ENCODE data around the gene GSTA2. TPM values are rescaled to one million over a fixed set of nuclear protein-coding genes. Genes with fewer than 3 reads are reported as not detected.
"Not testable (repeated sequence)": the region's sequence is repeated elsewhere in the genome, so short reads cannot be mapped to it uniquely, and the experiment has no call there.

The GSTA2 gene
- polyA plus RNA-seq, 6 donors from 2014 or later, result not detected

DNA sequence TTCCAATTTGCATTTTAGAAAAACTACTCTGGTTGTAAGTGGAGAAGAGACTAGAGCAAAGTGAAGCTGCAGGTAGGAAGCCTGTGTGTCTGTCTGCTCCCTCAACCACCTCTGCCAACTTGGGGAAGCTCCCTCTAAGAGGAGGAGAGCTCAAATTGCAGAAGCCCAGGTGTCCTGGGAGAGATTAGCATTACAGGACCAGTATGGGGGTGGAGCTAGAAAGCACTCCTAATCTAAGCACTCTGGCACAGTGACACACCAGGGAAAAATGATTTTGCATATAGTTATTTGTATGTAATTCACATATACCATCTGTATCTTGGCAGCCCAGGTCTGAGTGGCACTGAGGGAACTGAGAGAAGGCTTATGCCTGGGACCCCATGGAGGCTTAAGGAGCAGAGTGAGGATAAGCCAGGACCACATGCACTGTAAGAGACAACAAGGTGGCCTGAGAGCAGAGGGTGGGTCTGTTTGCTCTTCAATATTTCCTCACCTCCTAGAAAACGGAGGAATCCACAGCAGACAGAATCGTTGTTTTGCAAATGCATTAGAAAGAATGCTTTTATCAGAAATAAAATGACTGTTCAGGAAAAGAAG is 13.6 kb downstream of the GSTA2 start:
- H3K4me3 Mint-ChIP-seq, result no peak overlapping the region
- ATAC-seq (ENCODE audit: low read depth in 2 of 2) (no peak), DNase-seq (no peak)
- peaks cover 11 to 23% (median 17%) of the 10 kb centered on the region in 3 donors for H3K27me3 Mint-ChIP-seq
- H3K4me1 Mint-ChIP-seq, result no peaks in the 10 kb centered on the region
- H3K9me3 Mint-ChIP-seq, result peaks cover 3 to 14% (median 7%) of the 10 kb centered on the region in 7 donors
- no peaks in the 10 kb centered on the region for H3K36me3 Mint-ChIP-seq
- peak overlapping the region in 1 of 6 donors; percentile 39 for H3K27ac Mint-ChIP-seq

DNA sequence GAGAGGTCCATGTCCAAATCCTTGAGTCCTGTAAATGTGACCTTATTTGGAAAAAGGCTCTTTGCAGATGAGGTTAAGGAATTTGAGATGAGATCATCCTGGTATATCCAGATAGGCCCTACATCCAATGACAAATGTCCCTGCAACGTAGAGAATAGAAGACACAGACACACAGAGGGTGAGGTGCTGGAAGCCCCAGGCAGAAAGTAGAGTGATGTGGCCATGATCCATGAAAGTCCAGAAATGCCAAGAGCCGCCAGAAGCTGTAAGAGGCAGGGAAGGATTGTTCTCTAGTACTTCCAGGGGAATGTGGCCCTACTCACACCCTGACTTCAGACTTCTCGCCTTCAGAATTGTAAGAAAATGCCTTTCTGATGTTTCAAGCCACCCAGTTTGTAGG is 16.0 kb downstream of the GSTA2 start:
- H3K4me3 Mint-ChIP-seq; H3K36me3 Mint-ChIP-seq; DNase-seq; H3K4me1 Mint-ChIP-seq; H3K27ac Mint-ChIP-seq; ATAC-seq (ENCODE audit: low read depth in 2 of 2): not testable (repeated sequence)
- peaks cover 20 to 36% (median 27%) of the 10 kb centered on the region in 3 donors for H3K27me3 Mint-ChIP-seq
- H3K9me3 Mint-ChIP-seq, result peaks cover 3 to 12% (median 7%) of the 10 kb centered on the region in 7 donors

DNA sequence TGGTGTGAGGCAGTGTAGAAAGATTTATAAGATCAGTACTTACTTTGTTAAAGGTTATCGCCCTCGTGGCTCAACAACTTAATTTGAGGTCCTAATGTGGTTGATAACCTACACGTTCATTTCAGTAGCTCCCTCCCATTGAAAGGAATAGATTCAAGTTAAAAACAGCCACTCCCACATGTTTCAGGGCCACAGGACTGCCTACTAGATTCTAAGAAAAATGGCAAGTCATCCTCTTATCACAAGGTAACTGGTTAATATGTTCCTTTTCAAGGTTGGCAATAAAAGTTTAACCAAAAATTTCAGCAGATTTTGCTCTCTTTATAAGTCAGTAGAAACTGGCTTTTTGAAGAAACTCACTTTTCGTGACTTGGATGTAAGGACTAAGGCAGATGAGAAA is 17.1 kb downstream of the GSTA2 start:
- Mint-ChIP-seq H3K4me3 (no peak overlapping the region), H3K36me3 (no peaks in the 10 kb centered on the region), H3K4me1 (no peaks in the 10 kb centered on the region), H3K27ac (no peak overlapping the region), H3K27me3 (peaks cover 19 to 32% (median 22%) of the 10 kb centered on the region in 3 donors), H3K9me3 (peaks cover 3 to 14% (median 5%) of the 10 kb centered on the region in 7 donors)
- DNase-seq, result no peak
- ATAC-seq (ENCODE audit: low read depth in 2 of 2), result no peak

DNA sequence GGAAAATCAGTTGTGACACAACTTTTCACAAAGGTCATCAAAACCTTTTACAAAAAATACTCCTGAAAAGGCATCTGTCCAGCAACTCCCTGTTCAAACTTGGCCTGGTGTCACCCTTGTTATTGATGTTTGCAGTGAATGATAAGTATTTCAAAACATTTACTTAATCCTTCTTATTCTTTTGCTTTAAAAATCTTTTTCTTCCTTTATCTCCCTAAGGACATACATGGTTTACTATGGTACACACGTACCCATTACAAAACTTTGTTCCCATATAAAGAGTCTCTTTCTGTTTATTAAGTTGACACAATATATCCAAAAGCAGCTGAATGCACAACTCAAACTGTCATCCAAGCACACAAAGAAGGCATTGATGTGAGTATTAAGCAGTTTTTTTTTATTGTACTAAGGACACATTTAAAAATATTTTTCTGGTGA is 17.5 kb downstream of the GSTA2 start:
- ATAC-seq (ENCODE audit: low read depth in 2 of 2), result no peak
- peaks cover under 1 to 15% (median 3%) of the 10 kb centered on the region in 7 donors for H3K9me3 Mint-ChIP-seq
- peaks cover 15 to 34% (median 22%) of the 10 kb centered on the region in 3 donors for H3K27me3 Mint-ChIP-seq
- H3K4me1 Mint-ChIP-seq, result no peaks in the 10 kb centered on the region
- no peak overlapping the region for H3K4me3 Mint-ChIP-seq
- H3K36me3 Mint-ChIP-seq, result peaks cover 0 to 2% of the 10 kb centered on the region in 2 donors
- no peak for DNase-seq
- peak overlapping the region in 1 of 6 donors; percentile 51 for H3K27ac Mint-ChIP-seq

DNA sequence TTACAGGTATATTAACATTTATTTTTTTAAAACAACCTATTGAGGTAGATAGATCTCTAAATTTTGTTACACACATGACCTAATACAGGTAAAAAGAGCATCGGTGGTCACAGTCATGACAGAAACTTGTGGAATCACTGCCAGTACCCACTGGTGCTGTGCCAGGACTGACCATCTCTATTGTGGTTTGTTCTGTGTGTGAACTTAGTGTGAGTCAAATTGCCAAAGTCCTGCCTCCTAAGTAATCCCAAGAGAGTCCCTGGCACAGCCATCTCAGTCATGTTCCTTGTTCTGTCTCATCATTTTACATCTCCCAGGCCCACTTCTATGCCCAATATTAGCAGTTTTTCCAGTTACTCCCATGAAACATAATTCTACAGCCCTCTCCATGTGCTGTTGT is 21.4 kb downstream of the GSTA2 start:
- Mint-ChIP-seq H3K4me3 (no peak overlapping the region), H3K4me1 (no peaks in the 10 kb centered on the region), H3K9me3 (peaks cover 4 to 24% (median 11%) of the 10 kb centered on the region in 7 donors), H3K27me3 (peaks cover 16 to 45% (median 26%) of the 10 kb centered on the region in 3 donors), H3K36me3 (peaks cover 0 to 15% of the 10 kb centered on the region in 2 donors), H3K27ac (no peak overlapping the region)
- DNase-seq, result no peak
- no peak for ATAC-seq (ENCODE audit: low read depth in 2 of 2)

DNA sequence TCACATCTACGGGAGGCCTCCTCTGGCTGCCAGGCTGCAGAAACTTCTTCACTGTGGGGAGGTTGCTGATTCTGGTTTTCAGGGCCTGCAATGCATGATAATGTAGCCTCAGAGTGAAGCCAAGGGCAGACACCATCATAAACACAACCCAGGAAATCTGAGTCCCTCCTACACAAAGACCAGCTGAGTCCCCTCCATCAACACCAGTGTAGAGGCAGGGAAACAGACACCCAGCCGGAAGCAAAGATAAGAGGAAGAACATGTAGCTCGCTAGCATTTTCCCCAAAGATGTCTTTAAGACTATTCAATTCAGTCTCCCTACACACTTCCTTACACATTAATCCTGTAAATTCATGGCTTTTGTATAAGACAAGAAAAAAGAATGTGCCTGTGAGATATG is 23.6 kb downstream of the GSTA2 start:
- no peak for DNase-seq
- peaks cover 4 to 24% (median 11%) of the 10 kb centered on the region in 7 donors for H3K9me3 Mint-ChIP-seq
- peaks cover 6 to 40% (median 27%) of the 10 kb centered on the region in 3 donors for H3K27me3 Mint-ChIP-seq
- no peak overlapping the region for H3K27ac Mint-ChIP-seq
- no peaks in the 10 kb centered on the region for H3K4me1 Mint-ChIP-seq
- no peak overlapping the region for H3K4me3 Mint-ChIP-seq
- no peak for ATAC-seq (ENCODE audit: low read depth in 2 of 2)
- H3K36me3 Mint-ChIP-seq, result peaks cover 0 to 15% of the 10 kb centered on the region in 2 donors

DNA sequence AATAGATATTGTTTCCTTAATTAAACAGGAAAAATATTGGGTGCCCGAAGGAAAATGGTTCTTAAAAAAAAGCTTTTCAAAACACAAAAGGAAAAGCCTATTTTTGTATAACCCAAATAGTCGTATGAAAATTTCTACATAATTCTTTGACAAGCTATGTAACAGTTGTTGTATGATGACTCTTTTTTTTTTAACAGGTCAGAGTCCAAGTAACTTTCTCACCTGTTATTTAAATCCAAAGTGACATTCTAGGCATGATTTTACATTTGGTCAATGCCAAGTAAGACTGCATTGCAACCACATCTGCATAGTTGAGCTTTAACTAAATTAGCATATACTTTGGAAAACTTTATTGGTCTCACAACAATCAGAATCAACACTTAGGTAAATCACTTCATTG is 24.1 kb downstream of the GSTA2 start:
- H3K4me1 Mint-ChIP-seq, result no peaks in the 10 kb centered on the region
- H3K9me3 Mint-ChIP-seq, result peaks cover 4 to 24% (median 11%) of the 10 kb centered on the region in 7 donors
- no peak overlapping the region for H3K27ac Mint-ChIP-seq

DNA sequence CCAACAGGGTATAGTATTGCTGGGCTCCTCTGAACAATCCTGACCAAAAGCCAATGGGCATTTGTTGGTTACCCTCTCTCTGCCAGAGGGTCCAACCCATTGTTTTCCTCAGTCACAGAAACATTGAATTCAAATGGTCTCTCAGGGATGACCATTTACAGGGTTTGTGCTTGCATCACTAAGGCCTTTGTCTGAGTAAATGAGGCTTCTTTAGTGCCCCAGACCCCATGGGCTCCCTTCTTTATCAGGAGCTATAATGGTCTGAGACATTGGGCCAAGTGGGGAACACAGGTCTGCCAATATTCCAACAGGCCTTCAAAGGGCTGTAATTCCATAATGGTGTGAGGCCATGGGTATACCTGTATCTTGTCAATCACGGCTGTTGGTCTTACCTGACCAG is 27.1 kb downstream of the GSTA2 start:
- Mint-ChIP-seq H3K27me3 (peaks cover 0 to 24% (median 12%) of the 10 kb centered on the region in 3 donors), H3K9me3 (peaks cover 4 to 16% (median 11%) of the 10 kb centered on the region in 7 donors), H3K36me3 (peaks cover 0 to 15% of the 10 kb centered on the region in 2 donors), H3K4me1 (no peaks in the 10 kb centered on the region), H3K4me3 (no peak overlapping the region), H3K27ac (no peak overlapping the region)
- ATAC-seq (ENCODE audit: low read depth in 2 of 2) (no peak), DNase-seq (no peak)

More for the DNA sequence above, 24.1 kb downstream of the GSTA2 start:
- no peak overlapping the region for H3K4me3 Mint-ChIP-seq
- ATAC-seq (ENCODE audit: low read depth in 2 of 2) (no peak), DNase-seq (no peak)
- peaks cover 0 to 15% of the 10 kb centered on the region in 2 donors for H3K36me3 Mint-ChIP-seq
- peaks cover under 1 to 40% (median 27%) of the 10 kb centered on the region in 3 donors for H3K27me3 Mint-ChIP-seq

DNA sequence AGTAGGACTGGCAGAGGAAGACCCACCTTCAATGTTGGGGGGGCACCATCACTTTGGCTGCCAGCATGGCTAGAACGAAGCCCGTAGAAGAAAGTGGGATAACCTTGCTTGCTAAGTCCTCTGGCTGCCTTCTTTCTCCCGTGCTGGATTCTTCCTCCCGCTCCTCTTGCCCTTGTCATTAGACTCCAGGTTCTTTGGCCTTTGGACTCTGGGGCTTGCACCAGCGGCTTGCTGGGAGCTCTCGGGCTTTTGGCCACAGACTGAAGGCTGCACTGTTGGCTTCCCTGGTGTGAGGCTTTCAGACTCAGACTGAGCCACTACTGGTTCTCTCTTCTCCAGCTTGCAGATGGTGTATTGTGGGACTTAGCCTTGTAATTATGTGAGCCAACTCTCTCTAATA is 28.2 kb downstream of the GSTA2 start:
- H3K36me3 Mint-ChIP-seq, result peaks cover 0 to 6% of the 10 kb centered on the region in 2 donors
- peaks cover 0 to 15% (median 7%) of the 10 kb centered on the region in 3 donors for H3K27me3 Mint-ChIP-seq
- DNase-seq (no peak), ATAC-seq (ENCODE audit: low read depth in 2 of 2) (no peak)
- no peak overlapping the region for H3K4me3 Mint-ChIP-seq
- peaks cover 0 to 7% (median 3%) of the 10 kb centered on the region in 7 donors for H3K9me3 Mint-ChIP-seq
- no peak overlapping the region for H3K27ac Mint-ChIP-seq
- no peaks in the 10 kb centered on the region for H3K4me1 Mint-ChIP-seq

GRCh38 chr6:52734072-52734471 is 29.2 kb downstream of the GSTA2 start:
- H3K27ac Mint-ChIP-seq, result no peak overlapping the region
- H3K4me3 Mint-ChIP-seq, result no peak overlapping the region
- peaks cover 0 to 15% (median 7%) of the 10 kb centered on the region in 3 donors for H3K27me3 Mint-ChIP-seq
- no peaks in the 10 kb centered on the region for H3K4me1 Mint-ChIP-seq
- H3K36me3 Mint-ChIP-seq, result no peaks in the 10 kb centered on the region
- DNase-seq (no peak), ATAC-seq (ENCODE audit: low read depth in 2 of 2) (no peak)
- no peaks in the 10 kb centered on the region for H3K9me3 Mint-ChIP-seq

GRCh38 chr6:52733172-52733571 is 30.1 kb downstream of the GSTA2 start:
- no peak overlapping the region for H3K4me3 Mint-ChIP-seq
- no peaks in the 10 kb centered on the region for H3K9me3 Mint-ChIP-seq
- H3K4me1 Mint-ChIP-seq, result no peaks in the 10 kb centered on the region
- no peak overlapping the region for H3K27ac Mint-ChIP-seq
- no peaks in the 10 kb centered on the region for H3K36me3 Mint-ChIP-seq
- peaks cover 0 to 12% (median 7%) of the 10 kb centered on the region in 3 donors for H3K27me3 Mint-ChIP-seq
- ATAC-seq (ENCODE audit: low read depth in 2 of 2), result no peak
- no peak for DNase-seq

- no peak overlapping the region for H3K27ac Mint-ChIP-seq
Measured at GRCh38 chr6:52731719-52732118, 31.6 kb downstream of the GSTA2 start.

GRCh38 chr6:52729576-52729975 is 33.7 kb downstream of the GSTA2 start:
- peaks cover 0 to 1% (median 0%) of the 10 kb centered on the region in 7 donors for H3K9me3 Mint-ChIP-seq
- H3K27ac Mint-ChIP-seq, result no peak overlapping the region
- H3K4me1 Mint-ChIP-seq, result peaks cover 4 to 5% (median 4%) of the 10 kb centered on the region in 3 donors
- no peak overlapping the region for H3K4me3 Mint-ChIP-seq
- no peaks in the 10 kb centered on the region for H3K36me3 Mint-ChIP-seq
- ATAC-seq (ENCODE audit: low read depth in 2 of 2) (no peak), DNase-seq (no peak)
- H3K27me3 Mint-ChIP-seq, result peaks cover 0 to 8% (median 0%) of the 10 kb centered on the region in 3 donors

More at GRCh38 chr6:52731719-52732118, 31.6 kb downstream of the GSTA2 start:
- no peak for ATAC-seq (ENCODE audit: low read depth in 2 of 2)
- DNase-seq, result no peak
- no peaks in the 10 kb centered on the region for H3K36me3 Mint-ChIP-seq
- H3K27me3 Mint-ChIP-seq, result peaks cover 0 to 8% (median 0%) of the 10 kb centered on the region in 3 donors
- H3K4me1 Mint-ChIP-seq, result no peaks in the 10 kb centered on the region
- H3K9me3 Mint-ChIP-seq, result no peaks in the 10 kb centered on the region
- no peak overlapping the region for H3K4me3 Mint-ChIP-seq

DNA sequence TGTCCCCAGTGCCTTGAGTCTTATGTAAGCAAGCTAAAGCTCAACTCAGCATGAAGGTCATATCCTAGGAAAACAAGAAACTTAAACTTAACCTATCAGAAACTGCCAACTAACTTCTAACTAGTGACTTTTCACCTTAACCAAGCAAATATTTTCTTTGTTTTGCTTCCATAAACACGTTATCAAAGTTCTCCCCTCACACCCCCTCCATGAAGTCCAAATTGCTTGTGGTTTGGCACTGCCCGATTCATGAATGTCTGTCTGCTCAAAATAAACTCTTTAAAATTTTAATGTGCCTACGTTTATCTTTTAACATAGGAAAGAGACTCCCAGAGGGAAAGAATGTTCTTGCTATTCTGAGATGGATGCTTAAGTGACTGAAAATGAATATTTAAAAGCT is 34.9 kb downstream of the GSTA2 start:
- no peak overlapping the region for H3K4me3 Mint-ChIP-seq
- H3K9me3 Mint-ChIP-seq, result peaks cover 0 to 1% (median 0%) of the 10 kb centered on the region in 7 donors
- H3K27me3 Mint-ChIP-seq, result no peaks in the 10 kb centered on the region
- H3K4me1 Mint-ChIP-seq, result peaks cover 4 to 7% (median 5%) of the 10 kb centered on the region in 3 donors
- no peak overlapping the region for H3K27ac Mint-ChIP-seq
- DNase-seq (no peak), ATAC-seq (ENCODE audit: low read depth in 2 of 2) (no peak)
- H3K36me3 Mint-ChIP-seq, result no peaks in the 10 kb centered on the region
